SK-N-MC (cell line): ENCODE measurements around the gene JMJD1C.

Experiments
- EZH2 ChIP-seq: fragments of 200-600 bp; sonication (generic); IDR thresholded peaks from one replicate; pipeline ENCODE4 v1.6.1; 2017; ENCODE audit warnings: antibody characterized with exemption
- FOXP2 ChIP-seq: optimal IDR thresholded peaks from 2 replicates; pipeline ENCODE3; 2011; ENCODE audit warnings: mild to moderate bottlenecking, moderate library complexity; ENCODE audit not compliant: insufficient read depth; ENCODE audit errors: extremely low read length, control extremely low read depth
- POLR2AphosphoS5 ChIP-seq: IDR thresholded peaks from 2 replicates; pipeline ENCODE4 v1.6.1; 2012; ENCODE audit warnings: mild to moderate bottlenecking, low read depth, low read length, borderline replicate concordance

DNA sequence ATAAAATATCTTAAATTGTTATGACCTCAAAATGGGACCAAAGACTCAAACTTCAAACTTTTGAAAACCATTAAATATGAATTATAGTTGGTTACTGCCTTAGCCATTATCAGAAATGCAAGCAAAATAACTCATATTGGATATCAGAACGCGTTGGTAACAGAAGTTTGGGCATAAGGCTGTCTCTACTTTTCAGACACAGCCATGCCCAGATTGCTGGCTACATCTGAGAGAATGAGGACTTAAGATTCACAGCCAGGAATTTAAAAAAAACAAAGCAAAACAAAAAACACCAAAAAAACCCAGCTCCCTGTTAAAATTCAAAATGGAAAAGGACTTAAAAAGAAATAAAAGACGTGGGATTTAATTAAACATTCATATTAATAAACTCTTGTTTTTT, 161.6 kb downstream of the JMJD1C start:
- TF ChIP-seq POLR2AphosphoS5: no peak
- TF ChIP-seq EZH2: no peak
- no peak for TF ChIP-seq FOXP2
